Endometrial microvascular endothelial cells (primary cell): Measurements from ENCODE around the gene PDE6D. TPM values are rescaled to one million over a fixed set of nuclear protein-coding genes. Genes with fewer than 3 reads are reported as not detected.
"Not testable (repeated sequence)": the region's sequence is repeated elsewhere in the genome, so short reads cannot be mapped to it uniquely, and the experiment has no call there.

Experiments used
- in situ Hi-C: cut with HindIII; loops from 2 replicates; pipeline ENCODE4 v1.10.0; 2017; ENCODE audit warnings: low sequenced_read_pairs, low pct_unique_long_range_greater_than_20kb; ENCODE audit errors: inconsistent ontology term
- total RNA-seq: library from RNA; depleted of rRNA; stranded (reverse); fragments of >200 nt; gene quantifications from one replicate; pipeline ENCODE4 v1.2.3, GENCODE V29; 2015; ENCODE audit errors: inconsistent ontology term

Gene PDE6D
- total RNA-seq, 1 donor from 2014 or later: 26.9 TPM

DNA sequence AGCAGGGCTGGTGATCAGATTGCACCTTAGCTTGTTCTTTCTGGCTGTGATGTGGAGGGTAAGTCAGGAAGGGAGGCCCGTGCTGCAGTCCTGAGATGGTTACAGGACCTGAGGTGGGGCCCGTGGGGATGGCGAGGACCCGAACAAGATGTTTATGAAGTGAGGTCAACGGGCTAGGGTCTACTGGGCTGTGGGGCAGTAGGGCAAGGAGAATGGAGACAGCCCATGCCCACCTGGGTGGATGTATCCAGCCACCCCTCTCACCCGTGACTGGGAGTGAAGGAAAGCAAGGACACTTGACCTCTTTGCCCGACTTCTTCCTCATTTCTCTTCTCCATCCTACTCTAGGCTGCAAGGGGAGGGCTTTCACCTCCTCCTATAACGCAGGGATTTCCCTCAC, 54.8 kb downstream of the PDE6D start:
- in situ Hi-C loops: no loop called here

- in situ Hi-C loops: no loop called here
Observed at GRCh38 chr2:231725476-231725875, 55.6 kb downstream of the PDE6D start.

DNA sequence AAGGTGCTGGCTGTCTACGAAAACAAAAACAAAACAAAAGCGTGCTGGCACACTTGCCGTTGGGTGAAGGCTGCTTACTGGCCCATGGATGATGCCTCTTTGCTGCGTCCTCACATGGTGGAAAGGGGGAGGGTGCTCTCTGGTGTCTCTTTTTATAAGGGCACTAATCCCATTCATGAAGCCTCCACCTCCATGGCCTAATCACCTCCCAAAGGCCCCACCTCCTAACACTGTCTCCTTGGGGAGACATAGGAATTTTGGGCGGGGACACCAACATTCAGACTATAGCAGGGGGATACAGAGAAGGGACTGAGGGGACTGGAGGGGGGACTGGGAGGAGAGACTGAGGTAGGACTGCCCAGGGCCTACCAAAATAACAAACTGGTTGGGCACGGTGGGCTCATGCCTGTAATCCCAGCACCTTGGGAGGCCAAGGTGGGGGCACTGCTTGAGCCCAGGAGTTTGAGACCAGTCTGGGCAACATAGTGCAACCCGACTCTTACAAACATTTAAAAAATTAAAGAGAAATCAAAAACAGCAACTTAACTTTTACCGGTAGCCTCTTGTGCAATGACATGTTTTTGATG, 58.3 kb downstream of the PDE6D start:
- in situ Hi-C loops: no loop called here

- in situ Hi-C loops: no loop called here
Observed at GRCh38 chr2:231720987-231721966, 59.8 kb downstream of the PDE6D start.

- in situ Hi-C loops: no loop called here
Observed at GRCh38 chr2:231720292-231720986, 60.6 kb downstream of the PDE6D start.

GRCh38 chr2:231718799-231719198, 62.3 kb downstream of the PDE6D start:
- in situ Hi-C loops: no loop called here

DNA sequence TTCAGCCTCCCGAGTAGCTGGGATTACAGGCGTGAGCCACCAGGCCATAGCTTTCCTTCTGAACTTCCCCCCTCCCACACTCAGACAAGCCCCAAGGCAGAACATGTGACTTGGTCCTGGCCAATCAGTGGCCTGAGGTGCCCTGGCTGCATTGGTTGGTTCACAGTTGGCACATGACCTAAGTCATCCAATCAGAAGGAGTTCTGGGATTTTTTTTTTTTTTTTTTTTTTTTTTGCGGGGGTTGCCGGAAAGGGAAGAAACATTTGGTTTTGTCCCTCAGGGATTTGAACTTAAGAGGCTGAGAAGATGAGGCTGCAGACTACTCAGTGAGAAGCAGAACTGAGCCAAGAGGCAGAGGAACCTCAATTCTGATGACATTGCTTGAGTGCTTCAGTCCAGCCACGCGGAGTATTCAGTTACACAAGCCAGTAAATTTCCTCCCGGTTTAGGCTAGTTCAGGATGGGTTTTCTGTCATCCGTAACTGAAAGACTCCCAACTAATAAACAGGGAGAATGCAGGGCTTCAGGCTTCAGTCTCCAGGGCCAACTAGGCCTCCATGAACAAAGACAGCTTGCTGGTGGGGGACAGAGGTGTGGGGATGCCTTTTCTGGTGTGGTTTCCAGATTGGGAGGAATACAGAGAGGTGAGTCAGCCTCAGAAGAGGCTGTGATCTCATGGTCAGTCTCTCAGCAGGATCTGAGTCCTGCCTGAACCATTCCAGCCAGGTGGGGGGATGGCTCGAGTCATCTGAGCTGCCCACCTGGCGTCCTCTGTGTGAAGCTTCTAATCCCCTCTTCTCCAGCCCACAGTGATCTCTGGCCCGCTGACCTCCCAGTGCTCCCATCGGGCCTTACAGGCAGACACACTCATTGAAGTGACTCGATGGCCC, 63.6 kb downstream of the PDE6D start:
- in situ Hi-C loops: no loop called here

DNA sequence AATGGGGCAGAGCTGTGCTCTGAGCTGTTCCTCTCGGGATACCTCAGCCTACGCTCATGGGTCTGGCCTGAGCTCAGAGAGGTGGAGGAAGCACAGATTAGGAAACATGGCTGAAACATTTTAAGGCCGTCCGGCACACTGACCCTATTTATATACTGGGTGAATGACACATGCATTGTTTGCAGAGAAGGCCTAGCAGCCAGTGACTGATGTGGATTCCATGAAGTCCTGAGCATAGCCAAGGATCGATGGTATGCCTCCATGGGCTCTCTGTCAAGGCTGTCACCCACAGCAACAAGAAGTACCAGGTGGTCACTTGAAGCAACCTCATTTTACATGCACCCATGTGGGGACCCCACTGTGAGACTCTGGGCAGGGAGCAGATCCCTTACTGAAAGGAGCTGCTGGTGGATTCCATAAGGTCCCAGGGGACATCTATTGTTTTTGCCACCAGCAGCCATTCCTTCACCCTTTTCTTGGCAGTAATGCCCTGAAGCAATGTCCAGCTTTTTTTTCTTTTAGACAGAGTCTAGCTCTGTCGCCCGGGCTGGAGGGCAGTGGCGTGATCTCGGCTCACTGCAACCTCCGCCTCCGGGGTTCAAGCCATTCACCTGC, 64.3 kb downstream of the PDE6D start:
- in situ Hi-C loops: no loop called here

DNA sequence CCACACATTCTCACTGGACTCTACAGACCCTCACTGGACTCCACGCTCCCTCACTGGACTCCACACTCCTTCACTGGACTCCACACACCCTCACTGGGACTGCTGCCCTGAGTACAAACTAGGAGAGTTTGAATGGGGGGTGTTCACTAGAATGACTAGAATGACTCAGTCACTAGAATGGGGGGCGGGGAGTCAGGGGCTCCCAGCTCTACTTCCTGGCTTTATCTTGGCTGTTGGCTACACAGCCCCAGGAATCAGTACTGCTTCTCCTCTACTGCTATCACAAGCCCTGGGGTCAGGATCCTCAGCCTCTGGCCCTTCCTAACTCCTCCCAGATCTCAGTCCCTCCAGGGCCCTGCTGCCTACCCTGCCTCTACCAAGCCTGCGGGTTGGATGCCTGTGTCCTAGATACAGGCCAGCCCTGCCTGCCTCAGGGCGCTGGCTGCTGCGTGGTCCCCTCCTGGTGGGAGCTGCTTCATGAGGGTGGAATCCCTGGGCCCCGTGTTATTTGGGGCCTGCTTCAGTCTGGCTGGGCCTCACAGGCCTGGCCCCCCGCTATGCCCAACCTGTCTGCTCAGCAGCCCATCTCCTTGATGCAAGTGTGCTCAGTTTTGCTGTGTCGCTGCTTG, 65.0 kb downstream of the PDE6D start:
- in situ Hi-C loops: no loop called here

GRCh38 chr2:231715499-231715837, 65.6 kb downstream of the PDE6D start:
- in situ Hi-C loops: no loop called here

GRCh38 chr2:231714639-231715498, 66.2 kb downstream of the PDE6D start:
- in situ Hi-C loops: no loop called here

DNA sequence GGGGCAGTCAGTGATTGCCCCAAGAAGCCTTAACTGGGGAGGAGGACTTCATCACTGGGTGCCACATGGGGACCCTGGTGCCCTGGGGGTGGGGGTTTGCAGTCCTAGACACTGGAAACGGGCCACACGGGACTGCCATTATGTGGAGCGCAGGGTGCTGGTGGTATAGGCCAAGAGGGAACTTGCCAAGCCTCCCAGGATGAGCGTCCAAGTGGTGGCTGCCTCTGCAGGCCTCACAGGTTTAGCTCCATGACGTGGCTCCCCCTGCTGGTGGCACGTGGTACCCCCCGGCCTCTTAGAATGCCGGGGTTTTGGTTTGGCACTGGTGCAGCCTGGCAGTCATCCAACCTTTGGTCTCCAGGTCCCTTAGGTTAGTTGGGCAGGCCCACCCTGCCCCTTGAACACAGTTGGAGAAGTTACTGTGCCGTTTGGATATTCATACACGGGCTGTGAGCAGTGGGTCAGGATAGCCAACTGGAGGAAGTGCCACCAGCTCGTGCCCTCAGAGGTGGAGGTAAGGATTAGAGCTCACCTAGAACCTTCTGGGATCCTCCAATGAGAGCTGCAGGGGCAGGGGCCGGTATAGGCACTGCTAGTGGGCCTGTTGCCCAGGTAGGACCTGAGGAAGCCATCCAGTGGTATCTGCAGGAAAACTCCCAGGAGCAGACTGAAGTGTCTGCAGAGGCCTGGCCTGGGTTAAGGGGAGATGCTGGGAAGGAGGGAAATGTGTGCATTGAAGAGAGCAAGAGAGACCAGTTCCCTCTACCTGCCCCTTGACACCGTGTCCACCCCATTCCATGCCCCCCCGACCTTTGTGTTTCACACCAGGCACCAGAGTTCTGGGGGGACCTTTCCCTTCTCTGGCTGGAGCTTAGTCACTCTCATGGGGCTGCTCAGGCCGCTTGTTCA, 67.1 kb downstream of the PDE6D start:
- in situ Hi-C loops: no loop called here

GRCh38 chr2:231713406-231713729, 67.7 kb downstream of the PDE6D start:
- in situ Hi-C loops: not testable (repeated sequence)

DNA sequence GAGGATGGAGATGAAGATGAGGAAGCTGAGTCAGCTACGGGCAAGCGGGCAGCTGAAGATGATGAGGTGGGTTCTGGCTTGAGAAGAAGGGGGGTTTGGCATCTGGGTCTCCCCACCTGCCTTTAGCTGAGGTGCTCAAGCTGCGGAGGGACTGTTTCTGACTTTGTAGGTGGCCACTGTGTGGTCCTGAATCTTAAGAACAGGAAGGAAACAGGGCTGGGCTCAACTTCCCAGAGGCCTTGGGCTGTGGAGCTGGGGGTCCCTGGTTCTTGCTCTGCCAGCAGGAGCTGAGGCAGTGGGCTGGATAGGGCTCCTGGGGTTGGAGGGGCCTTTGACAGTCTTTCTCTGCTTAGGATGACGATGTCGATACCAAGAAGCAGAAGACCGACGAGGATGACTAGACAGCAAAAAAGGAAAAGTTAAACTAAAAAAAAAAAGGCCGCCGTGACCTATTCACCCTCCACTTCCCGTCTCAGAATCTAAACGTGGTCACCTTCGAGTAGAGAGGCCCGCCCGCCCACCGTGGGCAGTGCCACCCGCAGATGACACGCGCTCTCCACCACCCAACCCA, 68.5 kb downstream of the PDE6D start:
- in situ Hi-C loops: not testable (repeated sequence)

- in situ Hi-C loops: no loop called here
Observed at GRCh38 chr2:231711677-231712450, 69.2 kb downstream of the PDE6D start.
